22Rv1 (cell line): ENCODE results near the gene PRKCE.

Experiments used
- H3K27ac ChIP-seq: fragments of 450-650 bp; 2 replicates; pipeline ENCODE4 v1.5.1; 2017
- CTCF ChIP-seq: fragments of 450-650 bp; IDR thresholded peaks from 2 replicates; pipeline ENCODE4 v1.5.1; 2017; ENCODE audit warnings: mild to moderate bottlenecking
- ZFX ChIP-seq: fragments of 450-650 bp; IDR thresholded peaks from 2 replicates; pipeline ENCODE4 v1.6.1; 2017; ENCODE audit warnings: antibody characterized with exemption, borderline replicate concordance

The PRKCE gene

GRCh38 chr2:45650851-45651414 is 542 bp upstream of the PRKCE start:
- TF ChIP-seq ZFX: no peak
- peak; percentile 39 for TF ChIP-seq CTCF
- peak overlapping the region; percentile 70 for H3K27ac ChIP-seq

DNA sequence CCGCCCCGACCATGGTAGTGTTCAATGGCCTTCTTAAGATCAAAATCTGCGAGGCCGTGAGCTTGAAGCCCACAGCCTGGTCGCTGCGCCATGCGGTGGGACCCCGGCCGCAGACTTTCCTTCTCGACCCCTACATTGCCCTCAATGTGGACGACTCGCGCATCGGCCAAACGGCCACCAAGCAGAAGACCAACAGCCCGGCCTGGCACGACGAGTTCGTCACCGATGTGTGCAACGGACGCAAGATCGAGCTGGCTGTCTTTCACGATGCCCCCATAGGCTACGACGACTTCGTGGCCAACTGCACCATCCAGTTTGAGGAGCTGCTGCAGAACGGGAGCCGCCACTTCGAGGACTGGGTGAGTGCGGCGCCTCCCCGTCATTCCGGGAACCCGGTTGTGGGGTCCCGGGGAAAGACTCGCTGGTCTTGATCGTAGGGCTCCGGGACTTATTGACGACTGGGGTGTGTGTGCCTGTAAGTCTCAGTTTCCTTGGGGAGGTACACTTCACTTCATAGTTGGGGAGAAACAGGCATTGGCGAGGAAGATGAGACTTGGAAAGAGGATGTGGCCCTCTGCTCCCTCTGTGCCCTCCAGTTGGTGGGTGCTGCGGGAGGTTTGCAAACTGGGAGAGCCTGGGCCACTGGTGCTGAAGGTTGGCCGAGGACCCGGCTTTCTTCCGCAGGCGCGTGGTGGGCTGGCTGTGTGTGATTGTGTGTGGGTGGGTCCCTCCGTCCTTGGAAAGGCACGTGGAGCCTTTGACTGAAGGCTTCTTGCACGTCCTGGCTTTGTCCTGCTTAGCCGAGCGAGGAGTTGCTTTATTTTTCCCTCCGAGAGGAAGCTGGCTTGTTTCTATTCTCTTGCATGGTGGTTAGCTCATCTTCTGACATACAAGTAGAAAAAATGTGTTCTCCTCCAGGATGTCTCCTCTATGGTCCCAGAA is 886 bp downstream of the PRKCE start:
- H3K27ac ChIP-seq: no peak overlapping the region
- TF ChIP-seq ZFX (no peak), CTCF (no peak)

DNA sequence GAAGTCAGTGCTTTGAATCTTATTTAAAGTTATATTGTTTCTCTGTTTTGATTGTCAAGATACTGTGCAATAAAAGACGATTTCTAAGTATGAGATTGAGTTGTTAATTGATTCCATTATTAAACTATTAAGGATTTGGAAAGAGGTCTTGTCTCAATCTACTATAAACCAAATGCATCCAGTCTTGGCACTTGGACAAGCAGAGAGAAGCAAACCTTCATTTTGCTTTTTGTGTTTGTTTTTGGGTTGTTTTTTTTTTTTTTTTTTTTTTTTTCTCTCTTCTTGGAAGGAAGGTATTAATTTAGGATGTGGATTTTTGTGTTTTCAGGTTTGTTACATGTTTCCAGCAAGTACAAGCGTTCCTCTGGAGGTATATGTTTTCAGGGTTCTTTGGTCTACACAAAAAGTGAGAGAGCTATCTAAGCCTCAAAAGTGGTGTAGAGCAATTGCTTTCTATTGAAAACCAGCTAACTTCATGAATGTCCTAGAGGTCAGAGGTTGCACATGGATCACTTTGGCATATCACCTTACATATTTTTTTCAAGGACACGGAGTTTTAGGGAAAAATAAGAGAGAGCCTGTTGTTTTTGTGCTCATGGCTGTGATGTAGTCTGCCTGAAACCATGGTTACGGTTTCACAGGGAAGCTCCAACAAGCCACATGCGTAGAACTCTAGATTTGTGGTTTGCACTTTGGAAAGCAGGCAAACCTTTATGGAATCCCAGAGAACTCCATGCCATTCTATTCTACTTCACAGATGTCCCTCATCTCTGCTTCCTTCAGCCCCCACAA is 1.8 kb downstream of the PRKCE start:
- TF ChIP-seq CTCF: no peak
- no peak for TF ChIP-seq ZFX
- no peak overlapping the region for H3K27ac ChIP-seq

- TF ChIP-seq CTCF: no peak
- TF ChIP-seq ZFX: no peak
- H3K27ac ChIP-seq: no peak overlapping the region
These were observed 2.8 kb downstream of the PRKCE start for GRCh38 chr2:45654250-45654649.

- no peak for TF ChIP-seq CTCF
- no peak for TF ChIP-seq ZFX
- no peak overlapping the region for H3K27ac ChIP-seq
These were observed 10.4 kb downstream of the PRKCE start for GRCh38 chr2:45661828-45662227.

- no peak overlapping the region for H3K27ac ChIP-seq
- no peak for TF ChIP-seq CTCF
- TF ChIP-seq ZFX: no peak
These were observed 13.3 kb downstream of the PRKCE start for GRCh38 chr2:45664635-45665261.
